ENCODE measurements around the gene RPS19BP1. TPM values are rescaled to one million over a fixed set of nuclear protein-coding genes. Genes with fewer than 3 reads are reported as not detected.

RPS19BP1 gene
- total RNA-seq, 2 donors from 2014 or later, result 65.5 to 70.3 TPM

GRCh38 chr22:39498802-39499201, 33.7 kb downstream of the RPS19BP1 start:
- Mint-ChIP-seq H3K27me3 (ENCODE audit: insufficient read depth) (peaks cover 35% of the 10 kb centered on the region), H3K27ac (no peak overlapping the region), H3K9me3 (no peaks in the 10 kb centered on the region), H3K4me1 (peaks cover 24% of the 10 kb centered on the region), H3K36me3 (ENCODE audit: low read depth) (peaks cover 5% of the 10 kb centered on the region), H3K4me3 (peak overlapping the region; percentile 20)
- peaks cover 21% of the 10 kb centered on the region for H3K4me1 ChIP-seq (ENCODE audit: control insufficient read depth, insufficient read depth, low read length)
- no peak overlapping the region for H3K4me3 ChIP-seq (ENCODE audit: low read length)
- no peak overlapping the region for H3K27ac ChIP-seq (ENCODE audit: low read depth, low read length)
- peaks cover 5% of the 10 kb centered on the region for H3K36me3 ChIP-seq (ENCODE audit: control insufficient read depth, insufficient read depth, low read length)
- H3K9ac ChIP-seq (ENCODE audit: extremely low read depth, low read length, poor library complexity, severe bottlenecking), result no peak overlapping the region
- H3K27me3 ChIP-seq (ENCODE audit: control insufficient read depth, insufficient read depth, low read length, poor library complexity, severe bottlenecking), result no peaks in the 10 kb centered on the region
- TF ChIP-seq, protein P1, sequence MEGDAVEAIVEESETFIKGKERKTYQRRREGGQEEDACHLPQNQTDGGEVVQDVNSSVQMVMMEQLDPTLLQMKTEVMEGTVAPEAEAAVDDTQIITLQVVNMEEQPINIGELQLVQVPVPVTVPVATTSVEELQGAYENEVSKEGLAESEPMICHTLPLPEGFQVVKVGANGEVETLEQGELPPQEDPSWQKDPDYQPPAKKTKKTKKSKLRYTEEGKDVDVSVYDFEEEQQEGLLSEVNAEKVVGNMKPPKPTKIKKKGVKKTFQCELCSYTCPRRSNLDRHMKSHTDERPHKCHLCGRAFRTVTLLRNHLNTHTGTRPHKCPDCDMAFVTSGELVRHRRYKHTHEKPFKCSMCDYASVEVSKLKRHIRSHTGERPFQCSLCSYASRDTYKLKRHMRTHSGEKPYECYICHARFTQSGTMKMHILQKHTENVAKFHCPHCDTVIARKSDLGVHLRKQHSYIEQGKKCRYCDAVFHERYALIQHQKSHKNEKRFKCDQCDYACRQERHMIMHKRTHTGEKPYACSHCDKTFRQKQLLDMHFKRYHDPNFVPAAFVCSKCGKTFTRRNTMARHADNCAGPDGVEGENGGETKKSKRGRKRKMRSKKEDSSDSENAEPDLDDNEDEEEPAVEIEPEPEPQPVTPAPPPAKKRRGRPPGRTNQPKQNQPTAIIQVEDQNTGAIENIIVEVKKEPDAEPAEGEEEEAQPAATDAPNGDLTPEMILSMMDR (conservative IDR thresholded peaks at IDR 0.05), result no peak
- WGBS, 2 experiments (ENCODE audit: insufficient coverage in 1 of 2, insufficient read length in 1 of 2), result 37 to 51% methylated on average over 2 to 3 of the region's 3 CpGs
- no peak for DNase-seq
- no peaks in the 10 kb centered on the region for H3K9me3 ChIP-seq (ENCODE audit: control insufficient read depth, low read length)

DNA sequence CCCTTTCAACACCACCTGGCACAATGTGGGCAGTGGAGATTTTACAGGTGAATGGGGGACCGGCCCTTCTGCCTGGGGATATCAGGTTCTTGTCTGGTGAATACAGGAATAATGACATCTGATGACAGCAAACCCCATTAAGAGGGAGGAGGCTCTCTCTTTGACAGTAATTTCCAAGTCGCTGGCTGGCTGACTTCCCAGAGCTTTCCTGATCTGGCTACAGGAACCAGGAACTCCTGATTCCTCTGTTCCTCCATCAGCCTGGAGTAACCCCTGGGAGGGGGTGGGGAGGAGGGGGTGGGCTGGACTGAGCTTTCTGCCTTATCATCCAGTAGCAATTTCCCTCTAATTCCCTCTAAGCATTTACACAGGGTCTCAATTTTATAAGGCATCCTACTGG, 34.2 kb downstream of the RPS19BP1 start:
- no peak for DNase-seq
- TF ChIP-seq, protein P1 (conservative IDR thresholded peaks at IDR 0.05), result no peak
- peaks cover 22% of the 10 kb centered on the region for H3K4me1 Mint-ChIP-seq
- Histone ChIP-seq H3K4me1 (ENCODE audit: control insufficient read depth, insufficient read depth, low read length) (peaks cover 17% of the 10 kb centered on the region), H3K4me3 (ENCODE audit: low read length) (no peak overlapping the region), H3K36me3 (ENCODE audit: control insufficient read depth, insufficient read depth, low read length) (peaks cover under 1% of the 10 kb centered on the region), H3K27me3 (ENCODE audit: control insufficient read depth, insufficient read depth, low read length, poor library complexity, severe bottlenecking) (no peaks in the 10 kb centered on the region), H3K9ac (ENCODE audit: extremely low read depth, low read length, poor library complexity, severe bottlenecking) (no peak overlapping the region), H3K9me3 (ENCODE audit: control insufficient read depth, low read length) (no peaks in the 10 kb centered on the region), H3K27ac (ENCODE audit: low read depth, low read length) (no peak overlapping the region)
- WGBS, 2 experiments (ENCODE audit: insufficient coverage in 1 of 2, insufficient read length in 1 of 2), result 80% methylated on average over 2 of the region's 2 CpGs; no CpG with 5 or more reads in 1 of the 2 experiments
- no peak overlapping the region for H3K27ac Mint-ChIP-seq
- peaks cover 1% of the 10 kb centered on the region for H3K36me3 Mint-ChIP-seq (ENCODE audit: low read depth)
- H3K9me3 Mint-ChIP-seq, result no peaks in the 10 kb centered on the region
- H3K4me3 Mint-ChIP-seq, result no peak overlapping the region
- peaks cover 37% of the 10 kb centered on the region for H3K27me3 Mint-ChIP-seq (ENCODE audit: insufficient read depth)

- H3K4me1 ChIP-seq (ENCODE audit: control insufficient read depth, insufficient read depth, low read length), result peaks cover 17% of the 10 kb centered on the region
- Mint-ChIP-seq H3K4me1 (peaks cover 22% of the 10 kb centered on the region), H3K9me3 (no peaks in the 10 kb centered on the region), H3K36me3 (ENCODE audit: low read depth) (no peaks in the 10 kb centered on the region), H3K4me3 (no peak overlapping the region), H3K27ac (no peak overlapping the region), H3K27me3 (ENCODE audit: insufficient read depth) (peaks cover 37% of the 10 kb centered on the region)
- no peaks in the 10 kb centered on the region for H3K36me3 ChIP-seq (ENCODE audit: control insufficient read depth, insufficient read depth, low read length)
- H3K27me3 ChIP-seq (ENCODE audit: control insufficient read depth, insufficient read depth, low read length, poor library complexity, severe bottlenecking), result no peaks in the 10 kb centered on the region
- H3K9ac ChIP-seq (ENCODE audit: extremely low read depth, low read length, poor library complexity, severe bottlenecking), result no peak overlapping the region
- DNase-seq, result no peak
- H3K9me3 ChIP-seq (ENCODE audit: control insufficient read depth, low read length), result no peaks in the 10 kb centered on the region
- TF ChIP-seq, protein P1 (conservative IDR thresholded peaks at IDR 0.05), result no peak
- 94 to 99% methylated on average over 7 to 8 of the region's 8 CpGs for WGBS, 2 experiments (ENCODE audit: insufficient coverage in 1 of 2, insufficient read length in 1 of 2)
- H3K4me3 ChIP-seq (ENCODE audit: low read length), result no peak overlapping the region
- H3K27ac ChIP-seq (ENCODE audit: low read depth, low read length), result no peak overlapping the region
Measured at GRCh38 chr22:39497429-39497828, 35.1 kb downstream of the RPS19BP1 start.
